Neural progenitor cell (in vitro differentiated cells): ENCODE measurements around the gene SLC4A7.

Experiments
- EZH2 ChIP-seq: fragments of 200-600 bp; sonication (generic); IDR thresholded peaks from 2 replicates; pipeline ENCODE4 v1.6.1; 2017; ENCODE audit warnings: antibody characterized with exemption, mild to moderate bottlenecking, moderate library complexity
- EZH2phosphoT487 ChIP-seq: fragments of 200-600 bp; sonication (generic); IDR thresholded peaks from 2 replicates; pipeline ENCODE4 v1.6.1; 2017; ENCODE audit warnings: antibody characterized with exemption
- TF ChIP-seq, protein P1 (sequence below): fragments of 200-600 bp; sonication (generic); IDR thresholded peaks from 2 replicates; pipeline ENCODE4 v1.5.1; 2017; ENCODE audit warnings: antibody characterized with exemption, mild to moderate bottlenecking

DNA sequence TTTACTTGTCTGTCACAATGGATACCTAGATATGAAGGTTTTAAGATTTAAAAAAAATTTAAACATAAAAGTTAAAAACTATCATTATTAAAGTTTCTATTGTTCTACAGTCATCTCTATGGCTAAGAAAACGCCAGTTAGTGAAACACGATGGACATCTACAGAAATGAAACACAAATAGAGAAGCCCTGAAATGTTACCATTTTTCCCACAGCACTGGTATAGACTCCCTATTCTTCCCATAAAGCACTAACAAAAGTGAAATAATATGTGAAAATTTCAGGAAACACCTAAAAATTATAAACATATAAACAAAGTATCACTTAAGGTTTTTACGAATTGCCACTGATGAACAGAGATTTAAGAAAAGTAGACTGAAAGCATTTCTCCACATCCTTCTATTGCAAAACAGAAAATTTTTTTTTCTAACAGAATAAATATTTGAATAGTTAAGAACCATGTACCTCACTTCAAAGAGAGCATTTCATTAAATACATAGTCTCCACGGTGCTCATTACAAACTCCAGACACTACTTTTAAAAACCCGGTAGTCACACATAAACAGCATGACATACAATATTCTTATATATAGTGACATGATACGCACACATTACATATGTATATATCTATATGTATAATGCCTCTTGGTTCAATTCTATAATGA is 107.9 kb downstream of the SLC4A7 start:
- TF ChIP-seq, protein P1, sequence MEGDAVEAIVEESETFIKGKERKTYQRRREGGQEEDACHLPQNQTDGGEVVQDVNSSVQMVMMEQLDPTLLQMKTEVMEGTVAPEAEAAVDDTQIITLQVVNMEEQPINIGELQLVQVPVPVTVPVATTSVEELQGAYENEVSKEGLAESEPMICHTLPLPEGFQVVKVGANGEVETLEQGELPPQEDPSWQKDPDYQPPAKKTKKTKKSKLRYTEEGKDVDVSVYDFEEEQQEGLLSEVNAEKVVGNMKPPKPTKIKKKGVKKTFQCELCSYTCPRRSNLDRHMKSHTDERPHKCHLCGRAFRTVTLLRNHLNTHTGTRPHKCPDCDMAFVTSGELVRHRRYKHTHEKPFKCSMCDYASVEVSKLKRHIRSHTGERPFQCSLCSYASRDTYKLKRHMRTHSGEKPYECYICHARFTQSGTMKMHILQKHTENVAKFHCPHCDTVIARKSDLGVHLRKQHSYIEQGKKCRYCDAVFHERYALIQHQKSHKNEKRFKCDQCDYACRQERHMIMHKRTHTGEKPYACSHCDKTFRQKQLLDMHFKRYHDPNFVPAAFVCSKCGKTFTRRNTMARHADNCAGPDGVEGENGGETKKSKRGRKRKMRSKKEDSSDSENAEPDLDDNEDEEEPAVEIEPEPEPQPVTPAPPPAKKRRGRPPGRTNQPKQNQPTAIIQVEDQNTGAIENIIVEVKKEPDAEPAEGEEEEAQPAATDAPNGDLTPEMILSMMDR, result no peak
- TF ChIP-seq EZH2 (no peak), EZH2phosphoT487 (no peak)
